HTR-8/SVneo (cell line): ENCODE data around the gene XRCC6.
"Not testable (repeated sequence)": the region's sequence is repeated elsewhere in the genome, so short reads cannot be mapped to it uniquely, and the experiment has no call there.

Experiments used
- DNase-seq: peaks from one replicate; pipeline ENCODE4 v3.0.0; 2011; ENCODE audit warnings: low spot score, mixed read lengths; ENCODE audit not compliant: insufficient read length
- FAIRE-seq: peaks from 2 replicates; lab custom pipeline; 2011; peaks lifted over from hg19 to GRCh38; lab: Jason Lieb, UNC

XRCC6 gene

GRCh38 chr22:41597635-41597953 lies 23.5 kb upstream of the XRCC6 start:
- DNase-seq (no peak), FAIRE-seq (no peak)

- DNase-seq: peak; percentile 36
- FAIRE-seq: no peak
Measured at GRCh38 chr22:41598081-41598480, 23.0 kb upstream of the XRCC6 start.

GRCh38 chr22:41598891-41599635 lies 22.0 kb upstream of the XRCC6 start:
- FAIRE-seq: no peak
- no peak for DNase-seq

DNA sequence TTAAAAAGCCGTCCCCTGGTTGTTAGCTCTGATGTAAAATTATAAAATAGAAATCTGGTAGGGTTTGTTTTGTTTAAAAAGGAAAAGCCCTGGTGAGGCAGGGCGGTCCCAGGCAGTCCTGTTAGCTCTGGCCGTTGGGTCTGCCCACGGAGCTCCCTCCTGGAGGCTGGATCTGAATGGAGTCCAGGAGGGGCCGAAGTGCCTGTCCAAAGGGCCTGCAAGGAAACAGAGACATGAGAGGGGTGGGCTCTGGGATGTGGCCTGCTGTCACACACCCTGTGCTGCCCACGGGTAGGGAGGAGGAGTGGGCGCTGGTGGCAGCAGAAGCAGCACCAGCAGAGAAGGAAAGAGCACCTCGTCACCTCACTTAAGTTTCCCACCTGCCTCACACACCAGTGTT lies 20.1 kb upstream of the XRCC6 start:
- FAIRE-seq: no peak
- no peak for DNase-seq

DNA sequence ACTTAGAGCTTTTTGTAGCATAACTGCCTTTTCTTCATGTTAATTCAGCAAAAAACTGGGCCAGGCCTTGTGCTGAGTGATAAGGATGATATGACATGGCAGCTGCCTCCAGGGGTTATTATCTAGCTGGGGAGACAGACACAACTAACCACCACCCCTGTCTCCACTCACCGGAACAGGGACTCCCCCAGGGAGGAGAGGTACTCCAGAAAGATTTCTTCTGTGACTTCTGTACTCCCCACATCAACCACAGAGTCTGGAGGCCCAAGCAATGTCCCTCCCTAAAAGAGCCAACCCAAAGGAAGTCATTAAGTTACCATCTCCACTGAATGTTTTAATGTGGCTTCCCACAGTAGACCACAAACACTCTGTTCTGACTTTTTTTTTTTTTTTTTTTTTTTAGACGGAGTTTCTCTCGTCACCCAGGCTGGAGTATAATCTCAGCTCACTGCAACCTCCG lies 17.2 kb upstream of the XRCC6 start:
- DNase-seq: no peak
- FAIRE-seq: no peak

GRCh38 chr22:41608386-41608785 lies 12.7 kb upstream of the XRCC6 start:
- FAIRE-seq: no peak
- no peak for DNase-seq

DNA sequence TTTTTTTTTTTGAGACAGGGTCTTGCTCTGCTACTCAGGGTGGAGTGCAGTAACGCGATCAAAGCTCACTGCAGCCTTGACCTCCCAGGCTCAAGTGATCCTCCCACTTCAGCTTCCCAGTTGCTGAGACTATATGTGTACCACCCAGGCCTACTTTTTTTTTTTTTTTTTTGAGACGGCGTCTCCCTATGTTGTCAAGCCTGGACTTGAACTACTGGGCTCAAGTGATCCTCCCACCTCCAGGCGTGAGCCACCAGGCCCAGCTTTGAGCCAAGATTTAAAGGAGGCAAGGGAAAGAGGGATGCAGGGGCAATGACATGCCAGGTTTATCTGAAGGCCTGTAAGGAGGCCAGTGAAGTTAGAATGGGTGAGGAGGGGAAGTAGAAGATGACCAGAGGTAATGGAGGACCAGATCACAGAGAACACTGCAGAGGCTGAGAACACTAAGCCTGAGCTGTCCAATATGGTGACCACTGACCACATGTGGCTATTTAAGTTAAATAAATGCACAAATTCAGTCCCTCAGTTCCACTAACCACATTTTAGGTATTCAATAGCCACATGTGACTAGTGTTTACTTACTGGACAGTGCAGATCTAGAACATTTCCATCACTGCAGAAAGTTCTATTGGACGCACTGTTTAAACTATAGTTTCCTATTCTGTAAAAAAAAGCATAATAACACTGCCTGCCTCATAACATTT lies 8.3 kb upstream of the XRCC6 start:
- no peak for DNase-seq

DNA sequence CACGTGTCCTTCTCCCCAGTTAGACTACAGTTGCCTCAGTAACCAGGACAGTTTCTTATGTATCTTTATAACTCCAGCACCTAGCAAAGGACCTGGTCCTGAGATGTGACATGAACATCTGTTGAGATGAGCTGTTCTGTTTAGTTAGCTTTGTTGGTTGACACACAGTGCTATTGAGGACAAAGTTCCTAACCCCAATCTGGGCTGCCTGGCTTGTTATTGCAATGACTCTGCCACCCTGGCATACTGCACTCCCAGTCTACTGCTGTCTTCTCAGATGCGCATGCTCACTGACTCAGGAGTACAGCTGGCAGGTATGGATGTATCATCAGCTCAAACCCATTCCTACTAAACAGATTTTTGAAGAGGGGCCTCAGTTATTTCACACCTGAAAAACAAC lies 7.6 kb upstream of the XRCC6 start:
- FAIRE-seq (no peak), DNase-seq (no peak)

More for the DNA sequence above, 8.3 kb upstream of the XRCC6 start:
- FAIRE-seq: no peak

DNA sequence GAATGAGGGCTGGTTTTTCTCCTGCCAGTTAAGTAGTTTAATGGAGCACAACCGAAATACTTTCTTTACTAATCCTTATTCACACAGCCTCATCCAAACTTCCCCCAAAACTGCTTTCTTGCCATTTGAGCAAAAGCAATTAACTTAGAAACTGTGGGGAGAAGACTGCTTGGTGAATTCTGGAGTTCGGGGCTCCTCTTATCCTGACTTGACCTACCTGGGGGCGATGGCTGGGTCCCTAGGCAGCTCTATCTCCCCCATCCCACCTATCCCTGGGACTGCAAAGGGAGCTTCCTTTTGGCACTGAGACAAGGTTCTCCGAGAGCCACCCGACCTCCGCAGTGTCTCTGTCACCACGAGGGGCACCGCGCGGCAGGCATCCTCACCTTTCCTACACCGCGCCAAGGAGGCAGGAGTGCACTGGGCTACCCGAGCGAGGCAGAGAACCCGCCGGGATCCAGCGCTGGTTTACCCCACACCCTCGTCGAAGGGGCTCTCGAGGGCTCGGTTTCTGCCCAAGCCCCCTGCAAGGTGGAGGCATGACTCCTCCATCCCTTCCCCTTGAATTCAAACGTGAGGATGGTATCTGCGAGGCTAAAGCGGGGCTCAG lies 1.0 kb upstream of the XRCC6 start:
- DNase-seq (peak; percentile 30), FAIRE-seq (no peak)

DNA sequence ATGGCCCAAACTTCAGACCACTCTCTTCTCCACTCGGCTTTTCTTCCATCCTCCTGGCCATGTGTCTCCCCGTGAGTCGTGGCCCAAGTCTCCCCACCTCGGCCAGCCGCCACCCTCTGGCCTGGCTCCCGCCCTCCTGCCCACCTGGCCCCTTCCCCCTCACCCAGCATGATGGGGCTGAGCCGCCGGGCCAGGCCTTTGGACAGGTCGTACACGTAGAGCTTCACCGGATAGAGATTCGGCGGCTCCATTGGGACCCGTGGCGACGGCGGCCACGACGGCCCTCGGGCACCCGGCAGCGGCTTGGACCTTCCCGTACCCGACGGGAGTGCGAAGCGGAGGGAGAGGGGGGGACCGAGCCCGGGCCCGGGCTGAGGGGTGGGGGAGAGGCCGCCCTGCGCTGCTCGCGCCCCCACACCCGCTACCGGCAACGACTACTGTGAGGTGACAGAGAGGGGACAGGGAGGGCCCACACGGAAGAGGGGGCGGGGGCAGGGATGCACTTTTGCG lies 451 bp upstream of the XRCC6 start, which contains the start of gene DESI1:
Gene DESI1 (minus strand): TSS at position 455 of the 510 bp plus-strand sequence. CDS start 204 bp downstream, at position 251.
- FAIRE-seq: no peak
- peak; percentile 47 for DNase-seq

DNA sequence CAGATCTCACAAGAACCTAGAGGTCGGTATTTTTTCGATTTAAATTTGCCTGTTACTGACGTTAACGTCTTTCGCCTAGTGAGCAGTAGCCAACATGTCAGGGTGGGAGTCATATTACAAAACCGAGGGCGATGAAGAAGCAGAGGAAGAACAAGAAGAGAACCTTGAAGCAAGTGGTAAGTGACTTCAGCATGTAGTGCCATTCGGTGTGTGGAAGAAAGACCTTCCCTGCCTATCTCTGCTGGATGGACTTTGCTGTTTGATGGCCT lies 750 bp downstream of the XRCC6 start:
- FAIRE-seq (no peak), DNase-seq (no peak)

GRCh38 chr22:41625577-41625976 lies 4.5 kb downstream of the XRCC6 start:
- no peak for DNase-seq
- FAIRE-seq: no peak

DNA sequence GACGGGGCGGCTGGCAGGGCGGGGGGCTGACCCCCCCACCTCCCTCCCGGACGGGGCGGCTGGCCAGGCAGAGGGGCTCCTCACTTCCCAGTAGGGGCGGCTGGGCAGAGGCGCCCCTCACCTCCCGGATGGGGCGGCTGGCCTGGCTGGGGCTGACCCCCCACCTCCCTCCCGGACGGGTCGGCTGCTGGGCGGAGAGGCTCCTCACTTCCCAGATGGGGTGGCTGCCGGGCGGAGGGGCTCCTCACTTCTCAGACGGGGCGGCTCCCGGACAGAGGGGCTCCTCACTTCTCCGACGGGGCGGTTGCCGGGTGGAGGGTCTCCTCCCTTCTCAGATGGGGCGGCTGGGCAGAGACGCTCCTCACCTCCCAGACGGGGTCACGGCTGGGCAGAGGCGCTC lies 10.0 kb downstream of the XRCC6 start:
- DNase-seq, FAIRE-seq: not testable (repeated sequence)

DNA sequence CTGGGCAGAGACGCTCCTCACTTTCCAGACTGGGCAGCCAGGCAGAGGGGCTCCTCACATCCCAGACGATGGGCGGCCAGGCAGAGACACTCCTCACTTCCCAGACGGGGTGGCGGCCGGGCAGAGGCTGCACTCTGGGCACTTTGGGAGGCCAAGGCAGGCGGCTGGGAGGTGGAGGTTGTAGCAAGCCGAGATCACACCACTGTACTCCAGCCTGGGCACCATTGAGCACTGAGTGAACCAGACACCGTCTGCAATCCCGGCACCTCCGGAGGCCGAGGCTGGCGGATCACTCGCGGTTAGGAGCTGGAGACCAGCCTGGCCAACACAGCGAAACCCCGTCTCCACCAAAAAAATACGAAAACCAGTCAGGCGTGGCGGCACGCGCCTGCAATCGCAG lies 10.5 kb downstream of the XRCC6 start:
- FAIRE-seq, DNase-seq: not testable (repeated sequence)

DNA sequence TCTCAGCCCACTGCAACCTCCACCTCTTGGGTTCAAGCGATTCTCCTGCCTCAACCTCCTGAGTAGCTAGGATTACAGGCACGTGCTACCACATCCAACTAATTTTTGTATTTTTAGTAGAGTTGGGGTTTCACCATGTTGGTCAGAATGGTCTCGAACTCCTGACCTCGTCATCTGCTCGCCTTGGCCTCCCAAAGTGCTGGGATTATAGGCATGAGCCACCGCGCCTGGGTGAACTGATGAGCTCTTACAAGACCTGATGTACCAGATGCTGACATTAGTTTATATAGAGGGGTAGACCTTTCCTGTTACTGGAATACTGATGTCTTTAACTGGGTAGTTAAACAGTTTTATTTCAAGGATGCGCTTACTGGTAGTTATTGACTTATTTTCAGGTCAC lies 13.5 kb downstream of the XRCC6 start:
- not testable (repeated sequence) for DNase-seq, FAIRE-seq

- no peak for FAIRE-seq
- no peak for DNase-seq
Measured at GRCh38 chr22:41636467-41636866, 15.4 kb downstream of the XRCC6 start.

DNA sequence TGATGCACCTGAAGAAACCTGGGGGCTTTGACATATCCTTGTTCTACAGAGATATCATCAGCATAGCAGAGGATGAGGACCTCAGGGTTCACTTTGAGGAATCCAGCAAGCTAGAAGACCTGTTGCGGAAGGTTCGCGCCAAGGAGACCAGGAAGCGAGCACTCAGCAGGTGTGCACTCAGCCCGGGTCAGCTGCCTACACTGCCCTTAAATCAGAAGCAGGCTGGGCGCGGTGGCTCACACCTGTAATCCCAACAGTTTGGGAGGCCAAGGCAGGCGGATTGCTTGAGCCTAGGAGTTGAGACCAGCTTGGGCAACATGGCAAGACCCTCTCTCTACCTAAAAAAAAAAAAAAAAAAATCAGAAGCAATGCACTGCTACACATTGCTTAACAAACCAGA lies 16.5 kb downstream of the XRCC6 start:
- not testable (repeated sequence) for DNase-seq, FAIRE-seq

DNA sequence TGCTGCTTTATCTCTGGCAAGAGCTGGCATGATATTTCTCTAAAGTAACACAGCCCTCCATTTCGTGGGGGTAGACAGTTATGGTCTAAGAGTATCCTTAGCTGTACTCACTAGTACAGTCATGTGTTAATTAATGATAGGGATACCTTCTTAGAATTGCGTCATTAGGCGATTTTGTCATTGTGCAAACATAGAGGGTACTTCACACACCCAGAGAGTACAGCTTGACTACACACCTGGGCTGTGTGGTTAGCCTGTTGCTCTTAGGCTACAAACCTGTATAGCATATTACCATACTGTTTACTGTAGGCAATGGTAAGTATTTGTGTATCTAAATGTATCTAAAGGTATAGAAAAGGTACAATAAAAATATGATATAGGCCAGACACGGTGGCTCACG lies 17.0 kb downstream of the XRCC6 start:
- DNase-seq (no peak), FAIRE-seq (peak; percentile 55)

GRCh38 chr22:41638748-41639147 lies 17.7 kb downstream of the XRCC6 start:
- FAIRE-seq: no peak
- no peak for DNase-seq

DNA sequence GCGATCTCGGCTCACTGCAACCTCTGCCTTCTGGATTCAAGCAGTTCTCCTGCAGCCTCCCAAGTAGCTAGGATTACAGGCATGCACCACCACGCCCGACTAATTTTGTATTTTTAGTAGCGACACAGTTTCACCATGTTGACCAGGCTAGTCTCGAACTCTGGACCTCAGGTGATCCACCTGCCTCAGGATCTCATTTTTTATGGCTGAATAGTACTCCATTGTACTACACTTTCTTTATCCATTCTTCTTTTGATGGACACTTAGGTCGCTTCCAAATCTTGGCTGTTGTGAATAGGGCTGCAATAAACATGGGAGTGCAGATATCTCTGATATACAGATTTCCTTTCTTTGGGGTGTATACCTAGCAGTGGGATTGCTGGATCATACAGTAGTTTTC lies 20.8 kb downstream of the XRCC6 start:
- no peak for FAIRE-seq
- no peak for DNase-seq
